ENCODE data around the gene PPIL6.

Gene PPIL6

DNA sequence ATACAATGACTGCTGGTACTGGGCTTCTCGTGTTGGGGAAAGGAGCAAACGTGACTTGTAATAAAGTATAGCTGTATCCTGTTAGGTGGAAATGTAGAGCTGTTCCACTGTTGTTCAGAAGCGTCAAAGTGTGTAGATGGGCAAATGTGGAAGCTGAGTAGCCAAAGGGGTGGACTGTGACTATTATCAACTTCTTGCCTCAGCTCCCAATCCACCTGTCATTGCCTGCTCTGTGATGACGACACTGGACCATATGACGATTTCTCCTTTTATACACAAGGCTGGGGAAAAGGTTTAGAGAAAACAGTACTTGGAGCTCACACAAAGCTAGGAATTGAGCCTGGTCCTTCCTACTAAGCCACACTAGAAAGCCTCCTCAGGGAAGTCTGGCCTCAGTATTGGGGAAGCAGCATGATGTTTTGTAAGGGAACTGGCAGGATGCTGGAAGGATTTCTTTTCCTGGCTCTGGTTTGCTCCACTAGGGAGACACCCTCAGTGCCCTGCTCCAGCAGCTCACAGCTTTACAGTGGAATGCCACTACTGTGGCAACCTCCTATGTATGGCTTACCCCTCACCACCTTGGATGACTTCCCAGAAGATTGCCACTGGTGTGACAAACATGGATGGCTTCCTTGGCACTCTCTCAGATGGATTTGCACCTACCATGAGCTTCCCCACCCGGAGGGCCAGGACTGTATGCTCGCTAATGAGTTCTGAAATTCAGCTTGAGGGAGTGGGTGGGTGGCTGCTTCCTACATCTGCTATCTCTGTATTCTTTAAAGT, 78.1 kb downstream of the PPIL6 start:
- no peak for DNase-seq (ENCODE audit: low read depth)

DNA sequence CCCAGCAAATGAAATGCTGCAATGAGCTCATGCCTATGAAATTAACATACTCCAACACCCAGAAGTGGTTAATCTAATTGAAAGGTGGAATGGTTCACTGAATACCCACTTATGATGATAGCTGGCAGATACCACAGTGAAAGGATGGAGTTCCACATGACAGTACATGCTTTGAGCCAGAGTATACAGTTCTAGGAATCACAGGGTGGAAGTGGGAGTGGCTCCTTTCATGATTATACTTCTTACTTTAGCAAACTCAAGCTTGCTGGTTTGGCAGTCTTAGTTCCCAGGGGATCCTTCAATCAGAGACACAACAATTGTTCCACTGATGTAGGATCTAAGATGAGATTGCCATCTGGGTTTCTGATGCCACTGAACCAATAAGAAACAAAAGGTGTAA, 79.6 kb downstream of the PPIL6 start:
- DNase-seq (ENCODE audit: low read depth) = no peak

DNA sequence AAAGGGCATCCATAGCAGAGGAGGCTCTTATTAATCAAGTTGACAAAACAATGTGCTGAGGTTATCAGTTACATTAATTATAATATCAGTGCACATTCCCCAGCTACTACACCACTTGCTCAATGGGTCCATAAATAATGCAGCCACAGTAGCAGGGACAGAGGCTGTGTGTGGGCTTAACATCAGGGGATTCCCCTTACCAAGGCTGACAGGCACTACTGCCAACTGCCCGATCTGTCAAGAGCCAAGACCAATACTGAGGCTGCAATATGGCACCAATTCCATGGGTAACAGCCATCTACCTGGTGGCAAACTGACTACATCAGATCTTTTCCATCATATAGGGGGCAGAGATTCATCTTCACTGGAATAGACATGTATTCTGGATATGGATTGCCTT, 80.1 kb downstream of the PPIL6 start:
- no peak for DNase-seq (ENCODE audit: low read depth)

DNA sequence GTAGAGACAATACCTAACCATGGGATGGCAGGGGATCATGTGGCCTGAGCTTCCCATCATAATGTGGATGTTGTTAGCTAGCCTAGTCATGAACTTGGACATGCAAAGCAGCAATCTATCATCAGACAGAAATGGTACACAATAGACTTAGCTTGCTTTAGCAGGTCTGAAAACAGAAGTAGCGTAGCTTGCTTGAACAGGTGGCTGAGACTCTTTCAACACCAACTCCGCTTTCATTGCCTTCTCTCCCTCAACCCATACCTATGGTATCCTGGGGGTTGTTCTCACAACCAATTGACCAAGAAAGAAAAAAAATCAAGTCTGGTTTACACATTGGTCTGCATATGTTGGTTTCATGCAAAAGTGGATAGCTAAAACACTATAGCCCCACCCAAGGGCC, 81.2 kb downstream of the PPIL6 start:
- no peak for DNase-seq (ENCODE audit: low read depth)

DNA sequence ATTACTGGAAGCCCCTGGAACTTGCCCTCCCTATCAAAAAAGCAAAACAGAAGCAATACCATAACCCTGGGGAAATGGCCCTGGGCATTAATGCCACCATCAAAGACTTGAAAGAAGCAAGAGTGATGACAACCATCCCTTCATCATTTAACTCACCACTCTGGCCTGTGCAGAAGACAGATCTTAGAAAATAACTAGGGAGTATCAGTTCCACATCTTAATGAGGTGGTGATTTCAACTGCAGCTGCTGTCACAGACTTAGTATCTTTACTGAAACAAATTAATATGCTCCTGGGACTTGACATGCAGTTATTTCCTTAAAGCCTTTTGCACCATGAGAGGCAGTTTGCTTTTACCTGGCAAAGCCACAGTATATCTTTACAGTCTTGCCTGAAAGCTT, 82.2 kb downstream of the PPIL6 start:
- no peak for DNase-seq (ENCODE audit: low read depth)

DNA sequence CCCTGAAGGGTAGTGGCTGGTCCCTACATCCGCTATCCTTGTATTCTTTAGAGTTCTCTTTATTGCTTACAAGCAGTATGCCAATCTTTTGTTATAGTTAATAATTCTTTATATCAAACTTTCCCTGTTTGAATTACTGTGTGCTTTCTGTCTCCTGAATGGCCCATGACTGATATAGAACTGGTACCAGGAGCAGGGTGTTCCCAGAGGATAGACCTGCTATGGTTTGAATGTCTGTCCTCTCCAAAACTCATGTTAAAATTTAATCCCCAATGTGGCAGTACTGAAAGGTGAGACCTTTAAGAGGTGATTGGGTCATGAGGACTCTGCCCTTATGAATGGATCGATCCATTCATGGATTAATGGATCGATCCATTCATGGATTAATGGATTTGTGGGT, 84.2 kb downstream of the PPIL6 start:
- no peak for DNase-seq (ENCODE audit: low read depth)

DNA sequence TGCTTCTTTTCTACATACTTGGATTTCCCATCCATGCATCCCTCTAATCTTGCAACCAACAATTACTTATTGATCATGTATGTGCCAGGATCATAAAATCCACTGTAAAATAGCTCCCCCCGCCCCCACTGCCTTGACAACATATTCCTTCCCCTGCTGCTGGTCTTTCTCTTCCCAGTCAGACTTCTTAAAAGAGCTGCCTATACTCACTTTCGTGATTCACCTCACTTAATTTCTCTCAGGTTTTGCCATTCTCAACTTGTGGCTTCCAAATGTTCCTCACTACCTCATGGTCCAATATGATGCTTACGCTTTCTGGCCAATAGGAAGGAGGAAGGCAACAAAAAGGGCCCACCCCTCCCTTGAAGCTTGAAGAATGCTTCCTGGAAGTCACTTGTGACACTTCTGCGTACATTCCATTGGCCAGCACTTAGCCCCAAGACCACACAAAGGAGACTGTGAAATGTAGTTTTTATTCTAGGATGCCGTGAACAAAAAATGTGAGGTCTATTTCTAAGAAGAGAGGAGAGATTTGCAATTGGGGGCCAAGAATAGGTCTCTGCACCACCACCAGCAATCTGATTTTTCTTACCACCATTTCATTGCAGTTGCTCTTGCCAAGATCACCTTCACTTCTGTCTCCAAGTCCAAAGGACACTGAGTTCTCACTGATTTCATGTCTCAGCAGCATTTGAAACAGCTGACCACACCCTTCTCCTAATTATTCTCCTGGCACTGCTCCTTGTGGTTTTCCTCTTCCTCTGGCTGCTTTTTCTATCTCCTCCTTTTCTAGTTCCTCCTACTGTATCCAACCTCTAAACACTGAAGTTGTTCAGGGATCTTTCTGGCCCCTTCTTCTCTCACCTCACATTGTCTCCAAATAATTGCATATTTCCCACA, 88.9 kb downstream of the PPIL6 start:
- no peak for DNase-seq (ENCODE audit: low read depth)

DNA sequence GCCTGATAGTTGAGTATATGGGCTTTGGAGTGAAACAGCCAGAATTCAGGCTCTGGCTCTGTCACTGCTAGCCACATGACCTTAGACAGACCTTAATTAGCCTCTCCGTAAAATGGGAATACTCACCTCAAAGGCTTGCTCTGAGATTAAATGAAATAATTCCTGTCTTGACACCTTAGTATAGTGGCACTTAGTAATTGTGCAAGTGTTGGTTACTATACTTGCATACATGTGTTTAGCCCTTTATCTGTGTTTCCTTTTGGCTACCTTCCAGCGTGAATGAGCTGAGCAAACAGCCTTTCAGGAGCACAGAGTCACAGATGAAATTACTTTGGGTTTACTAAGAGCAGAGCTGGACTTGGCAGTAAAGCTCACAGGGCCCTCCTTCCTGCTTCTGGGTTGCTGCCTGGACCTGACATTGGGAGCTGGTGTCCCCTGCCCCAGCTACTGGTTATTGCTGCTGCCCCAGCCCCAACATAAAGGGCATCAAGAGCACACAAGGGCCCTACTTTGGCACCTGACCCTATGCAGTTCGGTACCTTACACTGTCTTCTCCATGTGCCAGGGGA, 90.9 kb downstream of the PPIL6 start:
- DNase-seq (ENCODE audit: low read depth) = peak; percentile 26

DNA sequence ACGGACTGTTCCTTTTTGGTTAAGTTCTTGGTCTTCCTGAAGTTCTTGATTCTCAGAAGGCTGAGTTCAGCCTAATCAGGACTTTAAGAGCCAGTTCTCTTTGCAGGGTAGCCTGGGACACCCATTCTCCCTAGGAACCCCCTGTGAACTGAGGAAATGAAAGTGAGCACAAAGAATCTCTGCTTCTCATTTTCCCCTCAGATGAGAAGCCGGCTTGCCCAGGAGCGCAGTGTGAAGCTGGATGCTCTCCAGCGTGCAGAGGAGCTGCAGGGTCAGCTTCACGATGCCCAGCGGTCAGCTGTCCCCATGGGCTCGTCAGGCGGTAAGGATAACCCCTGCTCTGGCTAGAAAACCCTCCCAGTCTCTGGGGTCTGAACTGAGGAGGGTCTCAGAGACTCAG, 92.2 kb downstream of the PPIL6 start:
- no peak for DNase-seq (ENCODE audit: low read depth)

DNA sequence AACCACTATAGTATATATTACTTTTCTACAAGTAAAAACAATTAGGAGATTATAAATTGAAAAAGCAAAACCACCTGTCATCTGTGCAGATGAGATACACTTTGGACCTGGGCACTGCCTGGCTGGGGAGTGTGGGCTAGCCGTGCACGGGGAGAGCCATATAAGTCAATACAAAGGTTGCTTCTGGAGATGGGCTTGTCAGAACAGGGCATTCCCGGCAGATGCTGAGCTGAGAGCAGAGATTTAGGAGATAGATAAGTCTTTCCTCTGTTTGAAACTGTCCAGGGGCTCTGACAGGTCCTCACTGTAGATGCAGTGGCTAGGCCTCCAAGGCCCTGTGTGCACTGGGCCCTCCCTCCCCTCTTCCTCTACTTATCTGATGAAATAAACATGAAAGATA, 92.6 kb downstream of the PPIL6 start:
- DNase-seq (ENCODE audit: low read depth) = no peak

DNA sequence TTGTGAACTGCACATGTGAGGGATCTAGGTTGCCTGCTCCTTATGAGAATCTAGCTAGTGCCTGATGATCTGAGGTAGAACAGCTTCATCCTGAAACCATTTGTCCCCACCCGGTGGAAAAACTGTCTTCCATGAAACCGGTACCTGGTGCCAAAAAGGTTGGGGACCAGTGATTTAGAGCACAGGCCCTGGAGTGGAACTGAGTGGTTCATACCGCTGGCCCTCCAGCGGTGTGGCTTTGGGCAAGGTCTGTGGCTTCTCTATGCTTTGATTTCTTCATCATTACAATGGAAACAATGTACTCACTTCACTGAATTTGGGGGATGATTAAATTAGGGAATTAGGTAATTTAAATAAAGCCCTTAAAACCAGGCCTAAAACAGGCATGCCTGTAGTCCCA, 94.4 kb downstream of the PPIL6 start:
- no peak for DNase-seq (ENCODE audit: low read depth)

DNA sequence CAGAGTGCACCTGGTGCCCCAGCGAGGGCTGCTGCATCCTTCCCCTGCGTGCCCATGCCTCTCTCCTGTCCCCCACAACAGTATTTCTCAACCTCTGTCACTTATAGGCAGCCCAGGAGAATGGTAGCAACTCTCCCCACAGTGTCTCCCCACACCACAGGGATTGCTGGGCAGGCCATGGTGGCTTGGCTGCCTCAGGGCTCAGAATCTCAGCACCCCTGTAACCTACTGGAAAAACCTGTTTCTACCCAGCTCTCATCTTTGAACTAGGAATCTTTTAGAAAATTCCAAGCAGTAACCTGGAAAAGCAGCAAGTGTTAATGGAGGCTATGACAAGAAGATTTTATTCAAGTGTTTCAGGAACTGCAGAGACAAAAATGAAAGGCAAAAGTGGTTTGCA, 96.2 kb downstream of the PPIL6 start:
- DNase-seq (ENCODE audit: low read depth) = no peak

DNA sequence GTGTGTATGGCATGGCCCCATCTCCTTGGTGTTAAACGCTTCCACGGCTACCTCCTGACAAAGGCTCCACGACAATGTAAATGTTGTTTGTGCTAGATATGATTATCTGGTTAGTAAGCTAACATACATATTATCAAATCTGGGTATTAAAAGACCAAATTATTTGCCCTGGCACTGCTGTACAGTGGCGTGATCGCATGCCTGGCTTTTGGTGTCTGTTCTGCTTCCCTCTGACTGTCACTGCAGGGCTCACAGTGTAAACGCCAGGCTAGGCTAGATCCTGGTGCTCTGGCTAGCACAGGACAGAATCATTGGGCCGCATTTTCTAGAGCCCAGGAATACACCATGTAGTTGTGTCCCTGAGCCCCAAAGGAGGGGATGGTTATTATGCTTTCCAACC, 96.9 kb downstream of the PPIL6 start:
- DNase-seq (ENCODE audit: low read depth) = no peak

DNA sequence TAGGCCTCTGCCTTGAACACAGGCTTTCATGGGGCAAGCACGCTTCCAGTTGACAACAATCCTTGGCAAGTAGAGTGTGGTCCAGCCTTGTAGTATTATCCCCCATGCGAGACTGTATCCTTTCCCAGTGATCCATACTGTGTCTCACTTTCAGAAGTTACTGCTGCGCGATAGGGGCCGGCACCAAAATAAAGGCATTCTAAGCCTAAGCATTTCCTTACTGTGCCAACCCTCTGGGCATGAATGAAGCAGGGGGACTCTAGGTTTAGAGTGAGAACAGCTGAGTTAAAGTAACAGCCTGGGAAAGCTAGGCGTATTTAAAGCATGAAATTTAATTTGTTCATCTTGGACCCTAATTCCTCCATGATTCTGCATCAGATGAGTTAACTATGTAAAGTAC, 97.5 kb downstream of the PPIL6 start:
- no peak for DNase-seq (ENCODE audit: low read depth)

DNA sequence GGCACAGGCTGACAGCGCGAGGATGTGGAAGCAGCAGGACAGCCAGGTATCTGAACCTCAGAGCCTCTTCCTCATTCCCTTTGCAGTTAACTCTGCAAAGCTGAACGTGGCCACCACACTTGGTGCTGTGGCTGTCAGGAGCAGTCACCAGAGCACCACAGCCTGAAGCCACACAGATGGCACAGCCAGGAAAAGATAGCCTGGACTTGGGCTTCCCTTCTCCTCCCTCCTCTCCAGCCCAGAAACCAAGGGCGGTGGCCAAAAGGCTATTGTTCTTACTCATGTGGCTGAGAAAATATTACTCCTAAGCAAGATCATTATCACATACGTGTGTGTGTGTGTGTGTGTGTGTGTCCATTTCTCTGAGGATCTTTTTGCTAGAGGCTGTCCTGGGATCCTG, 97.9 kb downstream of the PPIL6 start:
- DNase-seq (ENCODE audit: low read depth) = no peak

DNA sequence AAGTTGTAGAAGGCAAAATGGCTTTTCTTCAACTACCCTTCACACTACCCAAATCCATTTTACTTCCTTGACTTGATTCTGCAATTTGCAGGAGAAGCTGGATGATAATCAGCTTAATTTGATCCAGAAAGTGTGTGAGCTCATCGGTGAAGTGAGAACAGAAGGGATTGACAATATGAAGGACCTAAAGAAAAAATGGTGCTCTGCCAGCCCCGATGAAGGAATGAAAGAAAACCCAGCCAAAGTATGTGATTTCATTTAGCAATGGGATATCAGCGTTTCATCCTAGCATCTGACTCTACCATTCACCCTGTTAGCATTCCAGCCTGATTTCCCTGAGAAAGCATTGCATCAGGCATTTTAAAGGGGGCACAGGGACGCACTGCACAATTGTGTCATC, 99.6 kb downstream of the PPIL6 start:
- DNase-seq (ENCODE audit: low read depth) = no peak
